ENCODE results near the gene ZSWIM4. TPM values are rescaled to one million over a fixed set of nuclear protein-coding genes. Genes with fewer than 3 reads are reported as not detected.
"Not testable (repeated sequence)": the region's sequence is repeated elsewhere in the genome, so short reads cannot be mapped to it uniquely, and the experiment has no call there.

The ZSWIM4 gene
- total and polyA plus RNA-seq, 10 of the 15 experiments (the other 5 are each of a cell fraction or from before 2014, with no cell fraction given) = 0.73 to 11.1 (median 1.8) TPM; not detected in 2

DNA sequence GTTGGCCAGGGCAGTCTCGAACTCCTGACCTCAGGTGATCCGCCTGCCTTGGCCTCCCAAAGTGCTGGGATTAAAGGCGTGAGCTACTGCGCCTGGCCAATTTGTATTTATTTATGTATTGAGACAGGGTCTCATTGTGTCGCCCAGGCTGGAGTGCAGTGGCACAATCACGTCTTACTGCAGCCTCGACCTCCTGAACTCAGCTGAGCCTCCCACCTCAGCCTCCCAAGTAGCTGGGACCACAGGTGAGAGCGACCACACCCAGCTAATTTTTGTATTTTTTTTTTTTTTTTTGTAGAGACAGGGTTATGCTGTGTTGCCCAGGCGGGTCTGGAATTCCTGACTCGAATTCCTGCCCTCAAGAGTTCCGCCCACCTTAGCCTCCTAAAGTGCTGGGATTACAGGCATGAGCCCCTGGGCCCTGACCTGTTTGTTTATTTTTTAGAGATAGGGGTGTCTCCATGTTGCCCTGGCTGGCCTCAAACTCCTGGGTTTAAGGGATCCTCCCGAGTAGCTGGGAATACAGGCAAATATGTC lies 57.0 kb downstream of the ZSWIM4 start:
- H3K79me2 ChIP-seq (ENCODE audit: control insufficient read depth, insufficient read depth, low read length); ATAC-seq; H3K4me3 ChIP-seq; BruUV-seq (replicated peaks); intact Hi-C loops (cut with micrococcal nuclease; ENCODE audit: unreplicated experiment); DNase-seq (ENCODE audit: low read depth, low spot score); H3K9me3 ChIP-seq (replicated peaks; ENCODE audit: control insufficient read depth, insufficient read depth, low read length); H3K4me2 ChIP-seq (ENCODE audit: control insufficient read depth, insufficient read depth); H3K4me1 ChIP-seq (ENCODE audit: control insufficient read depth, insufficient read depth, low read length); H3K27me3 ChIP-seq (replicated peaks in 1 of 2; ENCODE audit: control insufficient read depth in 2 of 2, insufficient read depth in 2 of 2, low read length in 1 of 2); H2AFZ ChIP-seq (ENCODE audit: control insufficient read depth, low read depth, low read length); in situ Hi-C loops (cut with MboI); H3K36me3 ChIP-seq (ENCODE audit: control insufficient read depth in 2 of 2, insufficient read depth in 2 of 2, low read length in 1 of 2); H3K27ac ChIP-seq (ENCODE audit: control insufficient read depth, insufficient read depth); FAIRE-seq; H3K9ac ChIP-seq (ENCODE audit: control insufficient read depth, insufficient read depth, low read length); H4K20me1 ChIP-seq (ENCODE audit: control insufficient read depth, insufficient read depth): not testable (repeated sequence)
- POLR2A ChIA-PET = interaction anchor here (0.6 to 2.4 kb wide), 4 partner anchors 7 to 704 kb away, joined by 3 to 11 read pairs (median 5); no protein-coding TSS in a partner anchor
- SMC1A ChIA-PET (ENCODE audit: uncharacterized antibody, unreplicated experiment) = interaction anchor here (1.0 to 1.5 kb wide), 3 partner anchors 8 to 11 kb away, joined by 3 to 5 read pairs (median 3); no protein-coding TSS in a partner anchor
- CTCF ChIA-PET = interaction anchor here (1.0 to 1.6 kb wide), 3 partner anchors 9 to 795 kb away, joined by 3 to 5 read pairs (median 4); no protein-coding TSS in a partner anchor
- 60% methylated on average over 11 of the region's 12 CpGs for WGBS (ENCODE audit: insufficient coverage, insufficient replicate concordance, low lambda C conversion rate, missing lambda C conversion rate)
- RAD21 ChIA-PET (ENCODE audit: unreplicated experiment) = interaction anchor here (1.0 to 2.4 kb wide), 2 partner anchors 10 to 13 kb away, joined by 3 to 12 read pairs; no protein-coding TSS in a partner anchor

DNA sequence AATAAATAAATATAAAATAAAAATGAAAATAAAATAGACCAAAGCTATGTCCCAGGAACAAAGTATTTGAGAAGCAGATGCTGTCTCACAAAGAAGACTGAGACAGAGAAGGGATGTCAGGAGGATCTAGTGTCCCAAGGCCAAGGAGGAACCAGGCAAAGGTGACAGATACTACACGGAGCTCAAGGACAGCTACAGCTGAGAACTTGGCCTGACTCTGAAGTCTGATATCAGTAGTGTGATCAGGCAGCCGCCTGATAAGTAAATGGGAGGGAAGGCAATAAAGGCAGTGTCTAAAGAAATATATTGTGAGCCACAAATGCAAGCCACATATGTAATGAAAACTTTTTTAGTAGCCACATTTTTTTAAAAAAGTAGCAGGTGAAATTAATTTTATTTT lies 61.3 kb downstream of the ZSWIM4 start:
- Histone ChIP-seq H3K79me2 (ENCODE audit: control insufficient read depth, insufficient read depth, low read length) (no peaks in the 10 kb centered on the region), H3K27me3 (replicated peaks in 1 of 2; ENCODE audit: control insufficient read depth in 2 of 2, insufficient read depth in 2 of 2, low read length in 1 of 2) (no peaks in the 10 kb centered on the region), H3K27ac (ENCODE audit: control insufficient read depth, insufficient read depth) (no peak overlapping the region), H3K4me1 (ENCODE audit: control insufficient read depth, insufficient read depth, low read length) (peaks cover 7% of the 10 kb centered on the region), H4K20me1 (ENCODE audit: control insufficient read depth, insufficient read depth) (no peaks in the 10 kb centered on the region), H2AFZ (ENCODE audit: control insufficient read depth, low read depth, low read length) (no peak overlapping the region), H3K9me3 (replicated peaks; ENCODE audit: control insufficient read depth, insufficient read depth, low read length) (no peaks in the 10 kb centered on the region), H3K9ac (ENCODE audit: control insufficient read depth, insufficient read depth, low read length) (no peak overlapping the region), H3K4me3 (no peak overlapping the region), H3K36me3 (ENCODE audit: control insufficient read depth in 2 of 2, insufficient read depth in 2 of 2, low read length in 1 of 2) (no peaks in the 10 kb centered on the region), H3K4me2 (ENCODE audit: control insufficient read depth, insufficient read depth) (no peak overlapping the region)
- DNase-seq (ENCODE audit: low read depth, low spot score) (no peak), FAIRE-seq (no peak), ATAC-seq (no peak)
- WGBS (ENCODE audit: insufficient coverage, insufficient replicate concordance, low lambda C conversion rate, missing lambda C conversion rate) = 47% methylated on average over 2 of the region's 2 CpGs
- intact Hi-C loops (cut with micrococcal nuclease; ENCODE audit: unreplicated experiment) (no loop called here), in situ Hi-C loops (cut with MboI) (no loop called here)
- SMC1A ChIA-PET (ENCODE audit: uncharacterized antibody, unreplicated experiment) = interaction anchor here (0.9 to 1.9 kb wide), 3 partner anchors 10 to 82 kb away, joined by 3 to 4 read pairs (median 4); partner anchors contain the start of gene C19orf53
- POLR2A ChIA-PET = interaction anchor here (0.5 to 8.5 kb wide), 4 partner anchors 9 to 667 kb away, joined by 3 to 79 read pairs (median 3); no protein-coding TSS in a partner anchor
- BruUV-seq (replicated peaks) = no TSS peak
- RAD21 ChIA-PET (ENCODE audit: unreplicated experiment) = interaction anchor here (2.1 kb wide), 1 partner anchor 9 kb away, joined by 9 read pairs; no protein-coding TSS in a partner anchor
- CTCF ChIA-PET = no interaction called here
- TF ChIP-seq ELK1 (IDR thresholded peaks at IDR 0.05; ENCODE audit: low read depth, low read length) (no peak), RFX5 (IDR thresholded peaks at IDR 0.05; ENCODE audit: low read depth, low read length) (no peak), ZBED1 (IDR thresholded peaks at IDR 0.05; ENCODE audit: borderline replicate concordance) (no peak), RAD51 (IDR thresholded peaks at IDR 0.05) (no peak), USF2 (IDR thresholded peaks at IDR 0.05; ENCODE audit: borderline replicate concordance, low read depth, low read length) (no peak), RAD21 (IDR thresholded peaks at IDR 0.05; ENCODE audit: insufficient read depth, low read depth, low read length) (no peak), NFYB (IDR thresholded peaks at IDR 0.05; ENCODE audit: insufficient read depth, low read depth, low read length) (no peak)
- TF ChIP-seq, protein P1, sequence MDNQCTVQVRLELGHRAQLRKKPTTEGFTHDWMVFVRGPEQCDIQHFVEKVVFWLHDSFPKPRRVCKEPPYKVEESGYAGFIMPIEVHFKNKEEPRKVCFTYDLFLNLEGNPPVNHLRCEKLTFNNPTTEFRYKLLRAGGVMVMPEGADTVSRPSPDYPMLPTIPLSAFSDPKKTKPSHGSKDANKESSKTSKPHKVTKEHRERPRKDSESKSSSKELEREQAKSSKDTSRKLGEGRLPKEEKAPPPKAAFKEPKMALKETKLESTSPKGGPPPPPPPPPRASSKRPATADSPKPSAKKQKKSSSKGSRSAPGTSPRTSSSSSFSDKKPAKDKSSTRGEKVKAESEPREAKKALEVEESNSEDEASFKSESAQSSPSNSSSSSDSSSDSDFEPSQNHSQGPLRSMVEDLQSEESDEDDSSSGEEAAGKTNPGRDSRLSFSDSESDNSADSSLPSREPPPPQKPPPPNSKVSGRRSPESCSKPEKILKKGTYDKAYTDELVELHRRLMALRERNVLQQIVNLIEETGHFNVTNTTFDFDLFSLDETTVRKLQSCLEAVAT (IDR thresholded peaks at IDR 0.05) = no peak
- TF ChIP-seq, protein P2, sequence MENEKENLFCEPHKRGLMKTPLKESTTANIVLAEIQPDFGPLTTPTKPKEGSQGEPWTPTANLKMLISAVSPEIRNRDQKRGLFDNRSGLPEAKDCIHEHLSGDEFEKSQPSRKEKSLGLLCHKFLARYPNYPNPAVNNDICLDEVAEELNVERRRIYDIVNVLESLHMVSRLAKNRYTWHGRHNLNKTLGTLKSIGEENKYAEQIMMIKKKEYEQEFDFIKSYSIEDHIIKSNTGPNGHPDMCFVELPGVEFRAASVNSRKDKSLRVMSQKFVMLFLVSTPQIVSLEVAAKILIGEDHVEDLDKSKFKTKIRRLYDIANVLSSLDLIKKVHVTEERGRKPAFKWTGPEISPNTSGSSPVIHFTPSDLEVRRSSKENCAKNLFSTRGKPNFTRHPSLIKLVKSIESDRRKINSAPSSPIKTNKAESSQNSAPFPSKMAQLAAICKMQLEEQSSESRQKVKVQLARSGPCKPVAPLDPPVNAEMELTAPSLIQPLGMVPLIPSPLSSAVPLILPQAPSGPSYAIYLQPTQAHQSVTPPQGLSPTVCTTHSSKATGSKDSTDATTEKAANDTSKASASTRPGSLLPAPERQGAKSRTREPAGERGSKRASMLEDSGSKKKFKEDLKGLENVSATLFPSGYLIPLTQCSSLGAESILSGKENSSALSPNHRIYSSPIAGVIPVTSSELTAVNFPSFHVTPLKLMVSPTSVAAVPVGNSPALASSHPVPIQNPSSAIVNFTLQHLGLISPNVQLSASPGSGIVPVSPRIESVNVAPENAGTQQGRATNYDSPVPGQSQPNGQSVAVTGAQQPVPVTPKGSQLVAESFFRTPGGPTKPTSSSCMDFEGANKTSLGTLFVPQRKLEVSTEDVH (IDR thresholded peaks at IDR 0.05; ENCODE audit: low read depth, partially characterized antibody) = no peak

Measured in GM12878 (cell line).